OCI-M2 (cell line): ENCODE data around the gene NDE1.

Experiments
- DNase-seq: peaks from one replicate; lab custom pipeline; 2025; ENCODE audit not compliant: unreplicated experiment; lab: John Stamatoyannopoulos, UW

The NDE1 gene

GRCh38 chr16:15732416-15732815 lies 82.4 kb downstream of the NDE1 start:
- DNase-seq = no peak

GRCh38 chr16:15735610-15736009 lies 85.6 kb downstream of the NDE1 start:
- DNase-seq = no peak

DNA sequence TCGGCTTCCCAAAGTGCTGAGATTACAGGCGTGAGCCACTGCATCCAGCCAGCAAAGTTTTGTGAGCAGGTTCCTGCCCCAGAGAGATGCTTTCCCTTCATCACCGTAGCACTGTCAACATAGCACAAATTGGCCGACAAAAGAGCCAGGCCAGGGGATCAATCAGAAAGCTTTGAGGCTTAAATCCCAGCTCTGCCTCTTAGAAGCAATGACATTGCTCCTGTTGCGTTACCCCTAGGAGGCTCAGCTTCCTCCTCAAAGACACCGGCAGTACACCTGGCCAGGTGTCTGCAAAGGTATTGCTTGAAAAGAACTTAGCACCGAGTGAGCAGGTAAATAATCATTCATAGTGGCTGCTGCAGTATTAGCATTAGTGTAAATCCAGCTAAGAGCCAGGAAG lies 86.5 kb downstream of the NDE1 start:
- DNase-seq = no peak

DNA sequence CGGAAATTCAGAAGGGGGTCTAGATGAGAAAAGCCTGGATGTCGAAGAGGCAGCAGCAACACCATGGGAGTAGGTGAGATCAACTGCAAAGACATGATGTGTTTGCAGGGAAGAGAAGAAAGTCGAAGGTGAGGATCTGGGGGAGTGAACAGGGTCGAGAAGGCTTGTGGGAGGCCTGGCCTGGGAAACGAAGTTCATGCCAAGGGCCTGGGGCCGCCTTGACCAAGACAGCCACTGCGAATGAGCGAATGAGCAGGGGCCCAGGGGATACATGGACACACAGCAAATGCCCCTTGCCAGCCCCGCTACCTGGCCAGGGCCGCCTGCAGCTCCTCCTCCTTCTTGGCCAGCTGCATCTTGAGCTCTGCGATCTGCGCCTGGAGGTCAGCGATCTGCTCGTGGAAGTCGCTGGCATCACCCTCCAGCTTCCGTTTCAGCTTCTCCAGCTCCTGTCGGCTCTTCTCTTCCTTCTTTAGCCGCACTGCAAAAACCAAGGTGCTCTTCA lies 87.1 kb downstream of the NDE1 start:
- no peak for DNase-seq

DNA sequence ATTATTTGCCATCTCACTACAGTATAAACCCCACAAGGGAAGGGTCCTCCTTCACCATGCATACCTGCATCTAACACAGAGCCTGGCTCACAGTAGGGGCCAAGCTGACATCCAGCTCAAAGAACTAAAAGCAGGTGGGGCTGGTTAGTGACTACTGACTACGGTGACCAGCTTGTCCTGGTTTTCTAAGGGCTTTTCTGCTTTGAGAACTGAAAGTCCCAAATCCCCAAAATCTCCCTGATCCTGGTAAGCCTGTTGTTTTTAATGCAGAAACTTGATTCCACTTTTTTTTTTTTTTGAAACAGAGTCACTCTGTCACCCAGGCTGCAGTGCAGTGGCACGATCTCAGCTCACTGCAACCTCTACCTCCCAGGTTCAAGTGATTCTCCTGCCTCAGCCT lies 89.4 kb downstream of the NDE1 start:
- DNase-seq = no peak

DNA sequence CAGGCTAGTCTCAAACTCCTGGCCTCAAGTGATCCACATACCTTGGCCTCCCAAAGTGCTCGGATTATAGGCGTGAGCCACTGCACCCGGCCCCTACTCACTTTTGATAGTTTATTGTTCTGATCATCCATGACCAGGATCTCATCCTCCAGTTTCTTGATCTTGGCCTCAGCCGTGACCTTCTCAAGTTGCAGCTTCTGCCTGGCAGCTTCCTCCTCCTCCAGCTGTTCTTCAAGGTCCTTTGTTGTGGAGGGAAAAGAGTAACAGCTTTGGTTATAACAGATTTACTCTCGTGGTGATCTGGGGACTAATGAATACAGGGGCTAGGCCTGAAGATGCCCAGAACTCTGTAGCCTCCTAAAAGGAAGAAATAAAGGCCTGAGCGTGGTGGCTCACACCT lies 89.9 kb downstream of the NDE1 start:
- DNase-seq = no peak

- no peak for DNase-seq
Measured at GRCh38 chr16:15741207-15741871, 91.3 kb downstream of the NDE1 start.

DNA sequence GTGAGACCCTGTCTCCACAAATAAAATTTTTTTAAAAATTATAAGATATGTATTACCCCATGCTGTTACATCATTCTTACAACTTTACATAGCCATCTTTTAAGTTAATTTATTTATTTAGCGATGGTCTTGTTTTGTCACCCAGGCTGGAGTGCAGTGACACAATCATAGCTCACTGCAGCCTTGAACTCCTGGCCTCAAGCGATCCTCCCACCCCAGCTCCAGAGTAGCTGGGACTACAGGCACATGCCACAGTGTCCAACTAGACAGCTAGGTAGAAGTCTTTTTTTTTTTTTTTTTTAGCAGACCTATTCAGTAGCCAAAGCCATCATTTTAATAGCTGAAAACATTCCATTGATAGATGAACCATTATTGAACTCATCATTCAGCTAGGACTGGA lies 92.7 kb downstream of the NDE1 start:
- no peak for DNase-seq

- no peak for DNase-seq
Measured at GRCh38 chr16:15743657-15744056, 93.6 kb downstream of the NDE1 start.

GRCh38 chr16:15746332-15746731 lies 96.3 kb downstream of the NDE1 start:
- no peak for DNase-seq

DNA sequence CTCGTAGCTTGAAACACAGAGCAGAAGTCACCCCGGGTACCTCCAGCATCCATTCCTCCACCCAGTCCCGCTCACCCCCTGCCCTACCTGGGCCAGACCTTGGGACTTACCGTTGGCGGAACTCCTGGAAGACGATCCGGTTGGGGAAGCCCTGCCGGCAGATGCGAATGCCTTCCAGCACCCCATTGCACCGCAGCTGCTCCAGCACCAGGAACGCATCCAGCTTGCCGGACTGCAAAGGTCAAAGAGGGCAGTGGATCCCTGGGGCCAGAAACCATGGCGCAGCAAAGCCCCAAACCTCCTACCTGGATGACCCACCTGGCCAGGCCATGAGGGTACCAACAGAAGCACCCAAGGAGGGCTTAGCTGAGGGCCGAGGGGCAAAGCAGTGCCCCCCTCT lies 97.9 kb downstream of the NDE1 start:
- DNase-seq = no peak

DNA sequence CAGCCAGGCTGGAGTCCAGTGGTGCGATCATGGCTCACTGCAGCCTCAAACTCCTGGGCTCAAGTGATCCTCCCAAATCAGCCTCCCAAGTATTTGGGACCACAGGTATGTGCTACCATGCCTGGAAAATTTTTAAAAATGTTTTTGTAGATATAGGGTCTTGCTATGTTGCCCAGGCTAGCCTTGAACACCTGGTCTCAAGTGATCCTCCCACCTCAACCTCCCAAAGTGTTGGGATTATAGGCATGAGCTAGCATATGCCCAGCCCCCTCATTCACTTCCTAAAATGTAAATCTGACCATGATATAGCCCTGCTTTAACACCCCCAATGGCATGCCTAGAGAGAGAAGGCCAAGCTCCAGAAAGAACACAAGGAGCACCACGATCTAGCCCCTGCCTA lies 98.6 kb downstream of the NDE1 start:
- no peak for DNase-seq

- no peak for DNase-seq
Measured at GRCh38 chr16:15749371-15749770, 99.3 kb downstream of the NDE1 start.

GRCh38 chr16:15749985-15750384 lies 99.9 kb downstream of the NDE1 start:
- no peak for DNase-seq

- DNase-seq = no peak
Measured at GRCh38 chr16:15751940-15752339, 101.9 kb downstream of the NDE1 start.

DNA sequence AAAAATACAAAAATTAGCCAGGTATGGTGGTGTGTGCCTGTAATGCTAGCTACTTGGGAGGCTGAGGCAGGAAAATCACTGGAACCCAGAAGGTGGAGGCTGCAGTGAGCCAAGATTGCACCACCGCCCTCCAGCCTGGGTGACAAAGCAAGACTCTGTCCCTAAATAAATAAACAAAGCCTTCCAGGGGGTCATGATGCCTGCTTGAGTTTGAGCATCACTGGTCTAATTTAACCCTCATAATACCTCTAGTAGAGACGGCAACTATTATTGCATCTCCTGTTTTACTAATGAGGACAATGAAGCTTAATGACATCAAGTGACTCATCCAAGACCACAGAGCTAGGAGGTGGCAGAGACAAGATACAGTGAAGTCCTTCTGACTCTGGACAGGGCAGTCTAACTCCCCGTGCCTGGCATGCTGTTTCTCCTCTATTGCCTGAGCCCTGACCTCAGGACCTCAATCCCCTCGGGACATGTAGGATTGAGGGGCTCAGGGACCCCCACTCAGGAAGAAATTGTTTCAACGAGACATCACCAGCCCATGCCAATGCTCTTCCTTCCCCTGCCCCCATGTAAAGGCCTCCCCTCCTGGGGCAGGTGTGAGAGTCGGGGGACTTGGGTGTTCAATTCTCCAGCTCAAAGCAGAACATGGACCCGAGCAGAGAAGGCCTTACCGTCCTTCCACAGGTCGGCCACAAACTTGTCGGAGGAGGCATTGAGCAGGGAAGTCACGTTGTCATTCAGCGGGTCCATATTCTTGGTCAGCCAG lies 102.9 kb downstream of the NDE1 start:
- DNase-seq = no peak

- DNase-seq = no peak
Measured at GRCh38 chr16:15754821-15755534, 104.9 kb downstream of the NDE1 start.

DNA sequence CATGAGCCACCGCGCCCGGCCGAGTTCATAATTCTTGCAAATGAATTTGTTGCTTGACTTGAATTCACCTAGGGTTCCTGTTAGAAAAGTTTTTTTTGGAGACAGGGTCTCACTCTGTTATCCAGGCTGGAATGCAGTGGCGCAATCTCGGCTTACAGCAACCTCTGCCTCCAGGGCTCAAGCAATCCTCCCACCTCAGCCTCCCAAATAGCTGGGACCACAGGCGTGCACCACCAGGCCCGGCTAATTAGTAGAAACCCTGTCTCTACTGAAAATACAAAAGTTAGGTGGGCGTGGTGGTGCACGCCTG lies 107.0 kb downstream of the NDE1 start:
- no peak for DNase-seq

DNA sequence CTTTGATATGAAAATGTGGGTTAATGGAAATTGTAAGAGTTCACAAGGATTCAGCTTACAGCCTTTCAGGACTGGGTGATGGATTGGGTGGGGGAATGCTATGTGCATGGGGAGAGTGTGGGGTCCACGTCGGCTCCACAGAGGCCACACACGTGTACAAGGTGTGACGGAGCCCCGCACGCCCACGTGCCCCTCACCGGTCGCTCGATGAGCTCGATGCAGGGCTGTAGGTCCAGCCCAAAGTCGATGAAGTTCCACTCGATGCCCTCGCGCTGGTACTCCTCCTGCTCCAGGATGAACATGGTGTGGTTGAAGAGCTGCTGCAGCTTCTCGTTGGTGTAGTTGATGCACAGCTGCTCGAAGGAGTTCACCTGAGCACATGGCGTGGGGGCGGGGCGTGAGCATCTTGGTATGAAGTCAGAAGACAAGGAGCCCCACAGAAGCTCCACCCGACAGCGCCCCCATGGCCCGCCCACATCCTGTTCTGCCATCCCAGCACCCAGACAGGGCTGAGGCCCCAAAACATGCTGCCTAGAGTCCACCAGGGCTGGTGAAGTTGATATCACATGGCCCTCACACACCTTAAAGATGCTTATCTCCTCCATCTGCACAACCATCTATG lies 107.7 kb downstream of the NDE1 start:
- DNase-seq = no peak

GRCh38 chr16:15759070-15759469 lies 109.0 kb downstream of the NDE1 start:
- no peak for DNase-seq

DNA sequence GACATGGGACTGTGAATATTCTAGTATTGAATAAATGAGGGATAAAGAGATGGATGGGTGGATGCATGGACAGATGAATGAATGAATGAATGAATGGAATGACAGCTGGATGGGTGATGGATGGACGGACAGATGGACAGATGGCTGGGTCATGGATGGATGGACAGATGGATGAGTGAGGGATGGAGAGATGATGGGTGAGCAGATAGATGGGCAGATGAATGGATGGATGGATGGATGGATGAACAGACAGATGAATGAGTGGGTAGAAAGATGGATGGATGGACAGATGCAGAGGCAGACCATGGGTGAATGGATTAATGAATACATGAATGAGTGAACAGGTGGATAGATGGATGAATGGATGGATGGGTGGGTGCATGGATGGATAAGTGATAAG lies 110.1 kb downstream of the NDE1 start:
- DNase-seq = no peak

DNA sequence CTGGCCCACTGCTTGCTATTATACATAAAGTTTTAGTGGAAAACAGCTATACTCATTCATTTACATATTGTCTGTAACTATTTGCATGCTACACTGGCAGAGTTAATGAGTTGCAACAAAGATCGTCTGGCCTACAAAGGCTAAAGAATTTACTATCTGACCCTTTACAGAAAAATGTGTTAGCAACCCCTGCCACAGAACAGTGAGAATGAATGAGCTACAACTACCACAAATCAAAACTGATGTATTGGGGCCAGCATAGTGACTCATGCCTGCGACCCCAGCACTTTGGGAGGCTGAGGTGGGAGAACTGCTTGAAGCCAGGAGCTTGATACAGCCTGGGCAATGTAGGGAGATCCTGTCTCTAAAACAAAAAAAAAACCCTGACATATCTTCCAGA lies 114.1 kb downstream of the NDE1 start:
- no peak for DNase-seq
